HL-60 (cell line): ENCODE measurements around the gene TPM1.

ENCODE experiments used
- DNase-seq, 2 experiments: peaks; one replicate each; pipeline ENCODE4 v3.0.0-alpha.2; 2010 to 2020; ENCODE audit warnings: low read depth in 1 of 2, low spot score in 1 of 2
- H3K27ac ChIP-seq: fragments of 250-450 bp; sonication (Bioruptor Pico); replicated peaks from 2 replicates; pipeline ENCODE4 v1.5.1; 2020; ENCODE audit warnings: mild to moderate bottlenecking, moderate library complexity
- H3K27me3 ChIP-seq: fragments of 250-450 bp; sonication (Bioruptor Pico); 2 replicates; pipeline ENCODE4 v1.5.1; 2021; ENCODE audit warnings: mild to moderate bottlenecking, moderate library complexity; ENCODE audit not compliant: insufficient read depth, poor library complexity, severe bottlenecking
- H3K4me3 ChIP-seq: replicated peaks from 2 replicates; pipeline ENCODE4 v1.5.1; 2011; ENCODE audit warnings: mild to moderate bottlenecking, control low read depth, low read length; ENCODE audit not compliant: insufficient read depth
- GABPA ChIP-seq: IDR thresholded peaks from 2 replicates; pipeline ENCODE4 v1.6.1; 2012; ENCODE audit warnings: low read depth
- POLR2AphosphoS5 ChIP-seq: IDR thresholded peaks from 2 replicates; pipeline ENCODE4 v1.6.1; 2012; ENCODE audit warnings: low read depth
- SPI1 ChIP-seq: IDR thresholded peaks from 2 replicates; pipeline ENCODE4 v1.6.1; 2012; ENCODE audit warnings: low read depth, mild to moderate bottlenecking, borderline replicate concordance
- TF ChIP-seq, protein P1 (sequence below): IDR thresholded peaks from one replicate; pipeline ENCODE4 v1.5.1; 2011; ENCODE audit warnings: low read length, control low read depth, inconsistent platforms; ENCODE audit not compliant: insufficient read depth
- TF ChIP-seq, protein P2 (sequence below): IDR thresholded peaks from 2 replicates; pipeline ENCODE4 v1.6.1; 2012; ENCODE audit warnings: low read depth; ENCODE audit not compliant: insufficient replicate concordance

Gene TPM1

DNA sequence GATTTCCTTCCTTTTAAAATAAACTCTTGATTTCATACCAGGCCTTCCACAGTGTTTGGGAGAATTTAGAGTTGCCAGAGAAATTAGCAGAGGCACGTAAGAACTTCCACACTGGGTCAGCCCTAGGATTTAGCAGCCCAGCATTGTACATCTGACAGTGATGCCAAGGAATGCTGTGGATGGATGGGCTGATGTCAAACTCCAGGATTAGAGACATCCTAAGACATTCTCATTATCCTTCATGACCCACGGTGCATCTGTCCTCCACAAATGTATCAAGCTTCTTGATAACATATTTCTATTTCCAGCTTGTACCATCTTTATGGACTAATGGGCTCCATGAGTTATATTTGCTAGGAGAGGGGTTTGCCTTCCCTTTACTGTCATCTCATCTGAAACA, 8.0 kb upstream of the TPM1 start:
- Histone ChIP-seq H3K27me3 (peaks cover 13% of the 10 kb centered on the region), H3K4me3 (no peak overlapping the region), H3K27ac (no peak overlapping the region)
- DNase-seq: no peak
- TF ChIP-seq, protein P1, sequence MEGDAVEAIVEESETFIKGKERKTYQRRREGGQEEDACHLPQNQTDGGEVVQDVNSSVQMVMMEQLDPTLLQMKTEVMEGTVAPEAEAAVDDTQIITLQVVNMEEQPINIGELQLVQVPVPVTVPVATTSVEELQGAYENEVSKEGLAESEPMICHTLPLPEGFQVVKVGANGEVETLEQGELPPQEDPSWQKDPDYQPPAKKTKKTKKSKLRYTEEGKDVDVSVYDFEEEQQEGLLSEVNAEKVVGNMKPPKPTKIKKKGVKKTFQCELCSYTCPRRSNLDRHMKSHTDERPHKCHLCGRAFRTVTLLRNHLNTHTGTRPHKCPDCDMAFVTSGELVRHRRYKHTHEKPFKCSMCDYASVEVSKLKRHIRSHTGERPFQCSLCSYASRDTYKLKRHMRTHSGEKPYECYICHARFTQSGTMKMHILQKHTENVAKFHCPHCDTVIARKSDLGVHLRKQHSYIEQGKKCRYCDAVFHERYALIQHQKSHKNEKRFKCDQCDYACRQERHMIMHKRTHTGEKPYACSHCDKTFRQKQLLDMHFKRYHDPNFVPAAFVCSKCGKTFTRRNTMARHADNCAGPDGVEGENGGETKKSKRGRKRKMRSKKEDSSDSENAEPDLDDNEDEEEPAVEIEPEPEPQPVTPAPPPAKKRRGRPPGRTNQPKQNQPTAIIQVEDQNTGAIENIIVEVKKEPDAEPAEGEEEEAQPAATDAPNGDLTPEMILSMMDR: no peak
- no peak for TF ChIP-seq SPI1
- TF ChIP-seq, protein P2, sequence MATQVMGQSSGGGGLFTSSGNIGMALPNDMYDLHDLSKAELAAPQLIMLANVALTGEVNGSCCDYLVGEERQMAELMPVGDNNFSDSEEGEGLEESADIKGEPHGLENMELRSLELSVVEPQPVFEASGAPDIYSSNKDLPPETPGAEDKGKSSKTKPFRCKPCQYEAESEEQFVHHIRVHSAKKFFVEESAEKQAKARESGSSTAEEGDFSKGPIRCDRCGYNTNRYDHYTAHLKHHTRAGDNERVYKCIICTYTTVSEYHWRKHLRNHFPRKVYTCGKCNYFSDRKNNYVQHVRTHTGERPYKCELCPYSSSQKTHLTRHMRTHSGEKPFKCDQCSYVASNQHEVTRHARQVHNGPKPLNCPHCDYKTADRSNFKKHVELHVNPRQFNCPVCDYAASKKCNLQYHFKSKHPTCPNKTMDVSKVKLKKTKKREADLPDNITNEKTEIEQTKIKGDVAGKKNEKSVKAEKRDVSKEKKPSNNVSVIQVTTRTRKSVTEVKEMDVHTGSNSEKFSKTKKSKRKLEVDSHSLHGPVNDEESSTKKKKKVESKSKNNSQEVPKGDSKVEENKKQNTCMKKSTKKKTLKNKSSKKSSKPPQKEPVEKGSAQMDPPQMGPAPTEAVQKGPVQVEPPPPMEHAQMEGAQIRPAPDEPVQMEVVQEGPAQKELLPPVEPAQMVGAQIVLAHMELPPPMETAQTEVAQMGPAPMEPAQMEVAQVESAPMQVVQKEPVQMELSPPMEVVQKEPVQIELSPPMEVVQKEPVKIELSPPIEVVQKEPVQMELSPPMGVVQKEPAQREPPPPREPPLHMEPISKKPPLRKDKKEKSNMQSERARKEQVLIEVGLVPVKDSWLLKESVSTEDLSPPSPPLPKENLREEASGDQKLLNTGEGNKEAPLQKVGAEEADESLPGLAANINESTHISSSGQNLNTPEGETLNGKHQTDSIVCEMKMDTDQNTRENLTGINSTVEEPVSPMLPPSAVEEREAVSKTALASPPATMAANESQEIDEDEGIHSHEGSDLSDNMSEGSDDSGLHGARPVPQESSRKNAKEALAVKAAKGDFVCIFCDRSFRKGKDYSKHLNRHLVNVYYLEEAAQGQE: no peak
- TF ChIP-seq POLR2AphosphoS5: no peak
- TF ChIP-seq GABPA: no peak

DNA sequence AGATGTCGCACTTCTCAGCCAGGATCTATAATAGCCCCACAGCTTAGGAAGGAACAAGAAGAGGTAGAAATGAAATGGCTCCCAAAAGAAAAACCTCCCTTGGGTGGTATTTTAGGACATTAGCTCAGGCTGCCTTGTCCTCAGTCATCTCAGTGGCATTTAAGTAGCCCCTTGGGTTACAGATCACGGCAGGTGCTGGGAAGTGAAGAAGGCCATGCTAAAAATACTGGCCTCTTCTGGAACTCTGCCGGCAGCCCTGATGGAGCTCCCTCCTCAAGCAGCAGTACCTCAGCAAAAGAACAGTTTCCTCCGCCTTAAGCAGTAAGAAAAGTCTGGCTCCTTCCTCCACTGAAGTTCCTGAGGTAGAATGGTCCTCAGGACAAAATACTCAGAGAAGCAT, 7.3 kb upstream of the TPM1 start:
- Histone ChIP-seq H3K27me3 (peaks cover 17% of the 10 kb centered on the region), H3K4me3 (no peak overlapping the region), H3K27ac (no peak overlapping the region)
- TF ChIP-seq GABPA (no peak), SPI1 (no peak), POLR2AphosphoS5 (no peak)
- TF ChIP-seq, protein P2: no peak
- DNase-seq: no peak

DNA sequence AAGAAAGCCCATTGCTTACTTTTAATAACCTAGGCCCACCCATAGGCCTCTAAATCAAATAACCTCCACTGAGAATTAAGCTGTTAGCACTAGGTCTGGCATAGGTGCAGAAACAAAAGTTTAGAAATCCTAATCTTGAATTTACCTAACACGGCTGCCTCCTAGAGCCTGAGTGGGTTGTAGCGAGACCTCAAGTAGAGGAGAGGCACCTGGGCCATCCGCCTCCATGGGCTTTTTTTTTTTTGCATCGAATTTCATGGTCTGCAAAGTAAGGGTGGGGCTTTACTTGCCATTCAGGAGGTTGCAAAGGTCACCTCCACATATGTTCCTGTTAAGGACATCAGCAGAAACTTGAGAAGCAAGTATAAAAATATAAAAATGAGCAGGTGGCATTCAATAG, 6.6 kb upstream of the TPM1 start:
- Histone ChIP-seq H3K4me3 (no peak overlapping the region), H3K27ac (no peak overlapping the region), H3K27me3 (peaks cover 21% of the 10 kb centered on the region)
- no peak for DNase-seq
- TF ChIP-seq POLR2AphosphoS5: no peak
- no peak for TF ChIP-seq SPI1
- no peak for TF ChIP-seq GABPA
- TF ChIP-seq, protein P1: no peak
- TF ChIP-seq, protein P2: no peak
